ENCODE measurements around the gene RPS6KB2. TPM values are rescaled to one million over a fixed set of nuclear protein-coding genes. Genes with fewer than 3 reads are reported as not detected.
"Not testable (repeated sequence)": the region's sequence is repeated elsewhere in the genome, so short reads cannot be mapped to it uniquely, and the experiment has no call there.

Gene RPS6KB2
- total RNA-seq, 2 experiments from 2014 or later: 57.5 to 68.1 TPM

DNA sequence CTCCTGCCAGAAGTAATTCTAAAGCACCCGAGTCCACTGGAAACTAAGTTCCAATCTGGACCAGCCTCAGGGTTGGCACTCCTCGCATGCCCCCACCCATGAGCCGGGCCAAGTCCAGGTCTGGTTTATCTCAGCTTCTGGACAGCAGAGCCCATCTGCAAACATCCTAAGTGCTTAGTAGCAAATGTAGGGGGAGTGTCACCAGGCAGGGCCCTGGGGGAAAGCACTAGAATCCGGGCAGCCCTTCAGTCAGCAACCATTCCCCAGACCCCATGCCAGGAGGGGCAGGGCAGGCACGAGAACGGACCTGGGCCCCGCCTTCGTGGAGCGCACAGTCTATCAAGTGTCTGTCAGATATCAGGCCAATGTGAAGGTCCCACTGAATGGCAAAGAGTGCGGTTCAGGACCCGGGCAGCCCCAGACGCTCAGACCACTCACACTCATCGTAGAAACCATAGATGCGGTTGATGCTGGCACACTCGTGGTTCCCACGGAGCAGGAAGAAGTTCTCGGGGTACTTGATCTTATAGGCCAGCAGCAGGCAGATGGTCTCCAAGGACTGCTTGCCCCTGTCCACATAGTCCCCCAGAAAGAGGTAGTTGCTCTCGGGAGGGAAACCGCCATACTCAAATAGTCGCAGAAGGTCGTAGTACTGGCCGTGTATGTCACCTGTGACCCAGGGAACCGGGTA is 27.9 kb upstream of the RPS6KB2 start:
- ChIA-PET POLR2A (interaction anchor here (0.6 to 2.2 kb wide), 3 partner anchors 8 to 170 kb away, joined by 3 to 10 read pairs (median 6); partner anchors contain the start of genes PTPRCAP and RAD9A), CTCF (interaction anchor here (0.6 to 38.4 kb wide), 24 partner anchors 8 to 318 kb away, joined by 3 to 841 read pairs (median 6); partner anchors contain the start of genes AIP, CARNS1, CLCF1 and PITPNM1)
- no peaks in the 10 kb centered on the region for H3K9me3 Mint-ChIP-seq
- peaks cover 55% of the 10 kb centered on the region for H3K4me1 Mint-ChIP-seq
- no peak for DNase-seq
- H3K27me3 Mint-ChIP-seq: no peaks in the 10 kb centered on the region
- H3K36me3 Mint-ChIP-seq (ENCODE audit: low read depth): peaks cover 53% of the 10 kb centered on the region
- H3K27ac Mint-ChIP-seq: peak overlapping the region; percentile 63
- peak overlapping the region; percentile 85 for H3K4me3 Mint-ChIP-seq

DNA sequence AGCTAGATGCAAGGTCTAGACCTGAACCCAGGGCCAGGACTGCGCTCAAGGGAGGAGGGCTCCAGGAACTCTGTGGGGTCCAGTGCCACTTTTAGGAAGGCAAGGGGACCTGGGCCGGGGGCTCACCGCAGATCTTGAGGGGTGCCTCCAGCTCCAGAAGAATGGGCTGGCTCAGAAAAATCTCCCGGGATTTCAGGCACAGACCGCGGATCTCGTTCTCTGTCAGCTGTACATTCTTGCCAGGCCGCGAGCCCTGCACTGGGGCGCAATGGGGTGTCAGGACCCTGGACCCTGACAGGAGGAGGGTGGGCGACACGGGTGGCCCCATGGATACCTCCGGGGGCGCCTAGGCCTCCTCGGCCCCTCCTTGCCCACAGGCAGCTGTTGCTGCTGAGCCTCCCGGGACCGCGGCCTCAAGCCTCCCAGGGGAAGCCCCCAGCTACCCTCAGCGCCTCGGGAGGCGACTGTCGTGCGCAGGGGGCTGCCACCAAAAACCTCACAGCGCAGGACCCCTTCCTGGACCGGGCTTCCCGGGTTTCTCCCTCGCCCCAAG is 27.3 kb upstream of the RPS6KB2 start:
- H3K4me1 Mint-ChIP-seq: peaks cover 60% of the 10 kb centered on the region
- peak overlapping the region; percentile 85 for H3K4me3 Mint-ChIP-seq
- POLR2A ChIA-PET: interaction anchor here (0.7 to 2.2 kb wide), 4 partner anchors 9 to 68 kb away, joined by 6 to 10 read pairs (median 6); partner anchors contain the start of genes PTPRCAP, RAD9A and TMEM134
- H3K27ac Mint-ChIP-seq: peak overlapping the region; percentile 63
- H3K9me3 Mint-ChIP-seq: no peaks in the 10 kb centered on the region
- H3K27me3 Mint-ChIP-seq: no peaks in the 10 kb centered on the region
- peaks cover 56% of the 10 kb centered on the region for H3K36me3 Mint-ChIP-seq (ENCODE audit: low read depth)
- CTCF ChIA-PET: interaction anchor here (0.5 to 38.4 kb wide), 41 partner anchors 9 to 228 kb away, joined by 3 to 841 read pairs (median 5); partner anchors contain the start of genes AIP, CARNS1, CLCF1 and NUDT8
- no peak for DNase-seq

DNA sequence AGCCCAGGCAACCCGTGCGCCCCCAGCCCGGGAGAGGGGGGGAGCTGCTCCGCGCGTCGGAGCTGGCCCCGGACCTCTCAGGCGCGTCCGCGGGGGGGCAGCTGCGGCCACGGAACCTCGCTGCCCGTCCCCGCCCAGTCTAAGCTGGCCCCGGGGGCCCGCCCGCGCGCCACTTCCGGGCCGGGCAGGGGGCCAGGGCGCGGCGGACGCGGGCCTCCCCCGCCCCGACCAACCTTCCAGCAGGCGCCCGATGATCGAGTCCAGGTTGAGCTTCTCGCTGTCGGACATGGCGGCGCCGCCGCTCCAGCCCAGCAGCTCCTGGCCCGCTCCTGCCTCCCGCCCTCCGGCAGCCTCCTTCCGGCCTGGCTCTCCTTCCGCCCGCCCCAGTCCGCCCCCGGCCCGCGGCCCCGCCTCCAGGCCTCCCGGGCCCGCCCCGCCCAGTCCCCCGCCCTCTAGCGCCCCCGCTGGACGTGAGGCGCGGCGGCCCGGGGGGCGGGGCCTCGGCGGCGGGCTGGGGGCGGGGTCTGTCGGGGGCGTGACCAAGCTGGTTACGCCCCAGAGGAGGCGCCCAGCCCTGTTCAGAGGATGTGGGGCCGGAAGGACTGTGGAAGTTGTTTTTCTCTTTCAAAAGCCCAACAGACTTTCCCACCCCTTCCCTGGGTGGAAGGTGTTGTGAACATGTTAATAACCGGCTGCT is 26.7 kb upstream of the RPS6KB2 start, which contains the start of gene PPP1CA:
TSS of gene PPP1CA (minus strand) at position 364 of the 697 bp plus-strand sequence. CDS start at position 288, 76 bp downstream.
- H3K27ac Mint-ChIP-seq: peak within 1 kb of the TSS; percentile 97
- DNase-seq: peak; percentile 90
- peak within 1 kb of the TSS; percentile 95 for H3K4me3 Mint-ChIP-seq
- peaks cover 61% of the 10 kb centered on the region for H3K4me1 Mint-ChIP-seq
- no peaks in the 10 kb centered on the region for H3K27me3 Mint-ChIP-seq
- ChIA-PET CTCF (interaction anchor here (0.5 to 38.4 kb wide), 44 partner anchors 10 to 282 kb away, joined by 3 to 841 read pairs (median 5); partner anchors contain the start of genes AIP, CARNS1, CLCF1 and KDM2A), POLR2A (interaction anchor here (0.6 to 2.2 kb wide), 5 partner anchors 10 to 161 kb away, joined by 6 to 10 read pairs (median 6); partner anchors contain the start of genes PTPRCAP, RAD9A and TMEM134)
- no peaks in the 10 kb centered on the region for H3K9me3 Mint-ChIP-seq
- peaks cover 58% of the 10 kb centered on the region for H3K36me3 Mint-ChIP-seq (ENCODE audit: low read depth)

DNA sequence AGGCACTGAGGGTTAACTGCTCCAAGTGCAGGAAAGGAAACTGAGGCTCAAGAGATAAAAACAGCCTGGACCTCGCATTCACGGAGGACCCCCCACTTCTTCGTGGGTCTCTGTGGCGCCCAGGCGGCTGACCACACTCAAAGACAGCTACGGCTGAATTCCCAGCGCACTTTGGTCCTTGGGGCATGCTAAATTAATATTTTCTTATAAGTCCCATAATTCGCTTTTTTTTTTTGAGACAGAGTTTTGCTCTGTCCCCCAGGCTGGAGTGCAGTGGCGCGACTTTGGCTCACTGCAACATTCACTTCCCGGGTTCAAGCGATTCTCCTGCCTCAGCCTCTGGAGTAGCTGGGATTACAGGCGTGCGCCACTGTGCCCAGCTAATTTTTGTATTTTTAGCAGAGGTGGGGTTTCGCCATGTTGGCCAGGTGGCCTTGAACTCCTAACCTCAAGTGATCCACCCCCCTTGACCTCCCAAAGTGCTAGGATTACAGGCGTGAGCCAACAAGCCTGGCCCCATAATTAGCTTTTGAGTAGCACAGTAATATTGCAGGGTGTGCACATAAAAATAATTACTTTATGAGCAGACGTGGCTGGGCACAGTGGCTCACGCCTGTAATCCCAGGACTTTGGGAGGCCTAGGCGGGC is 26.0 kb upstream of the RPS6KB2 start:
- Mint-ChIP-seq H3K4me1 (peaks cover 62% of the 10 kb centered on the region), H3K36me3 (ENCODE audit: low read depth) (peaks cover 59% of the 10 kb centered on the region), H3K27ac (peak overlapping the region; percentile 97), H3K4me3 (peak overlapping the region; percentile 95)
- H3K27me3 Mint-ChIP-seq, H3K9me3 Mint-ChIP-seq, DNase-seq: not testable (repeated sequence)
- ChIA-PET POLR2A (interaction anchor here (0.6 to 2.2 kb wide), 4 partner anchors 10 to 161 kb away, joined by 6 to 10 read pairs (median 6); partner anchors contain the start of genes PTPRCAP, RAD9A and TMEM134), CTCF (interaction anchor here (0.6 to 38.4 kb wide), 31 partner anchors 10 to 283 kb away, joined by 3 to 841 read pairs (median 7); partner anchors contain the start of genes CARNS1, CLCF1, KDM2A and NUDT8)

DNA sequence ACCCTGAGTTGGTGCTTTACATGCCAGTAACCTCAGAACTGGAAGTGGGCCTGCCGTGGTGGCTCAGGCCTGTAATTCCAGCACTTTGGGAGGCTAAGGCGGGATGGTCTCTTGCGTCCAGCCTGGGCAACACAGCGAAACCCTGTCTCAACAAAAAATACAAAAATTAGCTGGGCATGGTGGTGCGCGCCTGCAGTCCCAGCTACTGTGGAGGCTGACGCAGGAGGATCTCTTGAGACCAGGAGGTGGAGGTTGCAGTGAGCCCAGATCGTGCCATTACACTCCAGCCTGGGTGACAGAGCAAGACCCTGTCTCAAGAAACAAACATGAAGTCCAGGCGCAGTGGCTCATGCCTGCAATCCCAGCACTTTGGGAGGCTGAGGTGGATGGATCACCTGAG is 25.2 kb upstream of the RPS6KB2 start:
- Mint-ChIP-seq H3K36me3 (ENCODE audit: low read depth) (peaks cover 60% of the 10 kb centered on the region), H3K4me1 (peaks cover 62% of the 10 kb centered on the region), H3K4me3 (peak overlapping the region; percentile 95), H3K27ac (peak overlapping the region; percentile 97)
- H3K27me3 Mint-ChIP-seq, H3K9me3 Mint-ChIP-seq, DNase-seq: not testable (repeated sequence)
- ChIA-PET CTCF (interaction anchor here (0.6 to 38.4 kb wide), 17 partner anchors 10 to 226 kb away, joined by 3 to 841 read pairs (median 7); partner anchors contain the start of genes CLCF1, NUDT8, POLD4 and PTPRCAP), POLR2A (interaction anchor here (0.5 to 1.1 kb wide), 3 partner anchors 34 to 66 kb away, joined by 3 to 7 read pairs (median 5); partner anchors contain the start of gene PTPRCAP)

DNA sequence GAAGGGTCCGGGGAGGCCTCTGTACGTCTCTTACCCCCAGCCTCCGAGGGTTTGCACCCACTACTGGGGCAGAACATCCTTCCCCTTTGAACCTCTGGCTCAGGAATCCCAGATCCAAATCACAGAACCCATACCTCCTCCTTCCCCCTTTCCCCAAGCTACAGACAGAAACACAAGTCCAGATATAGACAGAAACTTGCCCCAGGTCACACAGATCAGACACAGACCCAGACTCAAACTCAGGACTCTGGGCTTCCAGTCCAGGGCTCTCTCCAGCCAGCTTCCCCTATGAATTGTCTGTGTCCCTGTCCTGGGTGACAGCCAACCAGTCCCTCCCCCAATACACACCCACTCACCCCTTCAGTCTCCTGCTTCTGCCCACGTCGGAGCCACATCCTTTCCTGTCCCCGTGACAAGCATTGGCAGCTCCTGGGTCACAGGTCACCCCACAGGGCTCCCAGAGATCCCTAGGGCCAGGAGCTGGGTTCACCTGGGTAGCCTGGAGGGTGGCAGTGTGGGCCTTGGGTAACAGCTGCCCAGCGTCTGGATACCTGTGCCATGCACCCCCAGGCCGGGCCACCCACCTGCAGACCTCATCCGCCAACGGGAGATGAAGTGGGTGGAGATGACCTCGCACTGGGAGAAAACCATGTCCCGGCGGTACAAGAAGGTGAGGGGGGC is 23.6 kb upstream of the RPS6KB2 start:
- Mint-ChIP-seq H3K4me1 (peaks cover 65% of the 10 kb centered on the region), H3K4me3 (peak overlapping the region; percentile 95), H3K9me3 (no peaks in the 10 kb centered on the region), H3K36me3 (ENCODE audit: low read depth) (peaks cover 63% of the 10 kb centered on the region), H3K27me3 (no peaks in the 10 kb centered on the region), H3K27ac (peak overlapping the region; percentile 97)
- DNase-seq: peak; percentile 68
- CTCF ChIA-PET: interaction anchor here (0.5 to 38.4 kb wide), 18 partner anchors 8 to 210 kb away, joined by 3 to 841 read pairs (median 4); partner anchors contain the start of genes CLCF1, POLD4, RAD9A and RPS6KB2
- POLR2A ChIA-PET: interaction anchor here (0.7 to 1.0 kb wide), 2 partner anchors 23 to 29 kb away, joined by 3 to 4 read pairs; partner anchors contain the start of gene RPS6KB2

DNA sequence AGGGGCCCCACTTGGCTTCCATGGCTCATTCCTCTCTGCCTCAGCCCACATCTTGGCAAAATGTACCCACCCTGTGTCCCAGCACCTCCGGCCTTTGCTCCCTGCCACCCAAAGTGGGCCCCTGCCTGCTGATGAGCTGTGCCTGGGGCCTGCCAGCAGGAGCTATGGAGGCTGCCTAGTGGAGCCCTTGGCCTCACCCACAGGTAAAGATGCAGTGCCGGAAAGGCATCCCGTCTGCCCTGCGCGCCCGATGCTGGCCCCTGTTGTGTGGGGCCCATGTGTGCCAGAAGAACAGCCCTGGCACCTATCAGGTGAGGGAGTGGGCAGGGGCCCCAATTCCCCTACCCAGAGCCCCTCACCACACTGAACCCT is 23.1 kb upstream of the RPS6KB2 start:
- Mint-ChIP-seq H3K27ac (peak overlapping the region; percentile 97), H3K9me3 (no peaks in the 10 kb centered on the region), H3K4me1 (peaks cover 68% of the 10 kb centered on the region), H3K36me3 (ENCODE audit: low read depth) (peaks cover 67% of the 10 kb centered on the region), H3K4me3 (peak overlapping the region; percentile 95), H3K27me3 (no peaks in the 10 kb centered on the region)
- no peak for DNase-seq
- ChIA-PET POLR2A (interaction anchor here (0.7 kb wide), 1 partner anchor 23 kb away, joined by 4 read pairs; the partner anchor contains the start of gene RPS6KB2), CTCF (interaction anchor here (0.9 to 38.4 kb wide), 9 partner anchors 9 to 63 kb away, joined by 3 to 841 read pairs (median 5); partner anchors contain the start of genes CLCF1, POLD4, RAD9A and TMEM134)

DNA sequence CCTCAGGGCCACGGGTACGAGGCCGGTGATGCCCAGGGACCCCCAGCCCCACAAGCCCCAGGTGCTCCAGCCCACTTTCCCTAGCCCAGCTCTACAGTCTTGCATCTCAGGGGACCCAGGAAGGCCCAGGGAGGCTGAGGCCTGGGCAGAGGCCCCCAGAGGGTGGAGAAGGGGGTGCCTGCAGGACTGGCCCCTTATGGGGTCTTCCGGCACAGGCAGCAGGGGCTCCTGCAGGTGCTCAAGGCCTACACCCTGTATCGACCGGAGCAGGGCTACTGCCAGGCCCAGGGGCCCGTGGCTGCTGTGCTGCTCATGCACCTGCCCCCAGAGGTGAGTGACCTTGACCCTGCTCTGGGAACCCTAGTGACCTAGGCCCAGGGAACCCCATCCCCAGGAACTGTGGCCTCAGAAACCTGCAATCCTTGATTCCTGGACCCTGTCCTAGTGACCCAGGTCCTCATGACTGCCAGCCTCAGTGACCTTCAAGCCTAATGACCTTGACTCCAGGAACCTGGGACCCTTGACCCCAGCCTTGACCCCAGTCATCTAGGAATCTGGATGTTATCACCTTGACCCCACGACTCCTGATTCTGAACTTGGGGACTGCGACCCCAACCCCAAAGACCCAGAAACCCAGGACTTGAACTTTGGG is 22.5 kb upstream of the RPS6KB2 start:
- H3K36me3 Mint-ChIP-seq (ENCODE audit: low read depth): peaks cover 67% of the 10 kb centered on the region
- ChIA-PET CTCF (interaction anchor here (0.9 to 2.7 kb wide), 5 partner anchors 13 to 62 kb away, joined by 3 to 9 read pairs (median 5); partner anchors contain the start of genes RAD9A and TMEM134), POLR2A (no interaction called here)
- H3K27ac Mint-ChIP-seq: peak overlapping the region; percentile 97
- no peaks in the 10 kb centered on the region for H3K27me3 Mint-ChIP-seq
- DNase-seq: no peak
- H3K9me3 Mint-ChIP-seq: no peaks in the 10 kb centered on the region
- H3K4me1 Mint-ChIP-seq: peaks cover 69% of the 10 kb centered on the region
- H3K4me3 Mint-ChIP-seq: peak overlapping the region; percentile 95

DNA sequence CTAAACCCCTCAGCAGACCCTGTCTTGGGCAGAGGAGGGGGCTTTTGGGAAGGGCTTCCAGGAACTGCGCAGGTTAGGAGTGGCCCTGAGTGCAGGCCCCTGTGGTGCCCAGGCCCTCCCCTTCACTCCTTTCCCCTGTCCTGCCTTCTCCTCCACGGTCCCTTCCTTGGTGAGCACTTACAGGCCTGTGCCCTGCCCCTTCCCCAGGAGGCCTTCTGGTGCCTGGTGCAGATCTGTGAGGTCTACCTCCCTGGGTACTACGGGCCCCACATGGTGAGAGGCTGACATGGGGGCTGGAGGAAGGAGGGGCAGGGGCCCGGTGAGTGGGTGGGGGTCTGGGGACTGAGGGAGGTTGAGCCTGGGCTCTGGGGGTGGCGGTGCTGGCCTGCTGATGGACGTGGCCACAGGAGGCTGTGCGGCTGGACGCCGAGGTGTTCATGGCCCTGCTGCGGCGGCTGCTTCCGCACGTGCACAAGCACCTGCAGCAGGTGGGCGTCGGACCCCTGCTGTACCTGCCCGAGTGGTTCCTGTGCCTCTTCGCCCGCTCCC is 21.8 kb upstream of the RPS6KB2 start:
- no peak for DNase-seq
- peaks cover 76% of the 10 kb centered on the region for H3K4me1 Mint-ChIP-seq
- ChIA-PET CTCF (interaction anchor here (0.6 to 1.3 kb wide), 5 partner anchors 14 to 154 kb away, joined by 3 to 5 read pairs (median 3); partner anchors contain the start of gene RAD9A), POLR2A (interaction anchor here (2.8 kb wide), 1 partner anchor 31 kb away, joined by 18 read pairs; the partner anchor contains the start of gene PTPRCAP)
- H3K9me3 Mint-ChIP-seq: no peaks in the 10 kb centered on the region
- H3K27me3 Mint-ChIP-seq: no peaks in the 10 kb centered on the region
- H3K27ac Mint-ChIP-seq: peak overlapping the region; percentile 92
- peaks cover 69% of the 10 kb centered on the region for H3K36me3 Mint-ChIP-seq (ENCODE audit: low read depth)
- H3K4me3 Mint-ChIP-seq: peak overlapping the region; percentile 95

DNA sequence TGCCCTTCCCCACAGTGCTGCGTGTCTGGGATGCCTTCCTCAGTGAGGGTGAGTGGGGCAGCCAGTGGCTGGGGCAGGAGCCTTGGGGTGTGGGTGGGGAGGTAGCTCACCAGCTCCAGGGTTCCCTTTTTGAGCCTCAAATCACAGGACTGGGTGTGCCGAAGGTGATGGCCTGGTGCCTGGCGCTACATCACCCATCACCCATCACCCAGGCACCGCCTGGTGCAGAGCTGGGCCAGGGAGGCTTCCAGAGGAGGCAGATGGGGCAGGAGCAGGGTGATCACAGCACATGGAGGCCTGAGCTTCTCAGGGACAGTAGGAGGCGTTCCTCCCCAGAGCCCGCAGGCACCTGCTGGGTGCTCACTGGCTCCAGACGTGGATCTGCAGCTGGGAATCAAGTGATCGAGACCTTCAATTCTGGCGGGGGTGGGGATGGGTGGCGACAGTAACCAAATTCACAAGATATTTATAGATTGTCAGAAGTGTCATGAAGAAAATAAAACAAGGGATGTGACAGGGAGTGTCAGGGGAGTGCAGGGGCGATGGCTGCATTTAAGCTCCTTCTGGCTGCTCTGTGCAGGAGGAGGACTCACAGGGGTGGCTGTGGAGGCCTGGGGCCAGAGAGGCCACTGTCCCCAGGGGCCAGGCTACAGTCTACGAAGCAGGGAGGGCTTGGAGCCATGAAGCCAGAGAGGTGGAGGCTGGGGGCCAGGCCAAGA is 21.2 kb upstream of the RPS6KB2 start:
- Mint-ChIP-seq H3K36me3 (ENCODE audit: low read depth) (peaks cover 69% of the 10 kb centered on the region), H3K27ac (peak overlapping the region; percentile 92), H3K27me3 (no peaks in the 10 kb centered on the region), H3K4me3 (peak overlapping the region; percentile 95), H3K9me3 (no peaks in the 10 kb centered on the region), H3K4me1 (peaks cover 80% of the 10 kb centered on the region)
- CTCF ChIA-PET: interaction anchor here (0.6 to 1.7 kb wide), 8 partner anchors 13 to 154 kb away, joined by 3 to 5 read pairs (median 3); partner anchors contain the start of genes PTPRCAP, RAD9A, SSH3 and TMEM134
- no peak for DNase-seq
- POLR2A ChIA-PET: interaction anchor here (2.8 kb wide), 1 partner anchor 30 kb away, joined by 18 read pairs; the partner anchor contains the start of gene PTPRCAP
